Pons (tissue), 1 donor: ENCODE measurements around the gene C22orf39.
"Not testable (repeated sequence)": the region's sequence is repeated elsewhere in the genome, so short reads cannot be mapped to it uniquely, and the experiment has no call there.

ENCODE experiments used
- DNase-seq: peaks from one replicate; pipeline ENCODE4 v3.0.0-alpha.2; 2016; ENCODE audit warnings: low spot score

Gene C22orf39

DNA sequence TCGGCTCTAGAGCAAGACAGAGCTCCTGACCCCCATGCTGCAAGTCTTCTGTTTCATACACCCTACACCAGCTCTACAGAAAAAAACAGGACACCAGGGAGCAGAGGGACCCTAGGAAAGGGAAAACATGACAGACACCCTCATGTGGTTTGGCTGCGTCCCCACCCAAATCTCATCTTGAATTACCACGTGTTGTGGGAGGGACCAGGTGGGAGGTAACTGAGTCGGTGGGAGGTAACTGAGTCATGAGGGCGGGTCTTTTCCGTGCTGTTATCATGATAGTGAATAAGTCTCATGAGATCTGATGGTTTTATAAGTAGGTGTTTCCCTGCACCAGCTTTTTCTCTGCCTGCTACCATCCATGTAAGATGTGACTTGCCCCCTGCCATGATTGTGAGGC lies 6.6 kb upstream of the C22orf39 start:
- DNase-seq, result no peak

DNA sequence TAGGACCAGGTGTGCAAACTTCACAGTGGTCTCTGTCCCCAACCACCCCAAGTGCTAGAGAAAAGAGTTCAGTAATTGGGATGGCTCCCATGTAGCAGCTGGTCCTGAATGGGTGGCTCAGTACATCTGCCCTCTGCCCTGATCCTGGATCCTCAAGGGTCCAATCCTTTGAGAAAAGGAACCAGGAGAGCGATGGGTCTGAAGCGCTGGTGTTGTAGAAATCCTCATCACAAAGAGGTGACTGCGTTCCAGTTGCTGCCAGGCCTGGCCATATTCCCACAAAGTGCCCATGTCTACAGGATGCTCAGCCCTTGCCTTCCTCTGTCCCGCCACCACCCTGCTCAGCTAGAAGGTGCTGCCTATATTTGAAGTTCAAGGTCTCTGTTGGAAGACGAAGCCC lies 6.2 kb upstream of the C22orf39 start:
- no peak for DNase-seq

DNA sequence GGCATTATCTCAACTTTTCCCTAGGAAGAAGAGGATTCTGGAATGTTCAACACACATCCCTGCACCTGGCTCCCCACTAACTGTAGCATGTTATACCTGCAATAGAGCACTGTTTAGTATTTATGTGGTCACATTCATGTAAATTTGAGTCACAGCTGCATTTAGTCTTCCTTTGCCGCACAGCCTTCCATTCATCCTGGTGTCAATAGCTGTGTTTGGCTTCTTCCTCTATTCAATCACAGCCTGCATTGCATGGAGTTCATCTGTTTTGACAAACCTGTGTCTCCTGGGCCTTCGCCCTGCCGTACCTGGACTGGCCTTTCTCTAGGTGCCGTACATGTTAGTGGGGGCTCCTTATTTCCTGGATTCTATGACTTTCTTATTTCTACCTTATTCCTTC lies 4.1 kb upstream of the C22orf39 start:
- no peak for DNase-seq

DNA sequence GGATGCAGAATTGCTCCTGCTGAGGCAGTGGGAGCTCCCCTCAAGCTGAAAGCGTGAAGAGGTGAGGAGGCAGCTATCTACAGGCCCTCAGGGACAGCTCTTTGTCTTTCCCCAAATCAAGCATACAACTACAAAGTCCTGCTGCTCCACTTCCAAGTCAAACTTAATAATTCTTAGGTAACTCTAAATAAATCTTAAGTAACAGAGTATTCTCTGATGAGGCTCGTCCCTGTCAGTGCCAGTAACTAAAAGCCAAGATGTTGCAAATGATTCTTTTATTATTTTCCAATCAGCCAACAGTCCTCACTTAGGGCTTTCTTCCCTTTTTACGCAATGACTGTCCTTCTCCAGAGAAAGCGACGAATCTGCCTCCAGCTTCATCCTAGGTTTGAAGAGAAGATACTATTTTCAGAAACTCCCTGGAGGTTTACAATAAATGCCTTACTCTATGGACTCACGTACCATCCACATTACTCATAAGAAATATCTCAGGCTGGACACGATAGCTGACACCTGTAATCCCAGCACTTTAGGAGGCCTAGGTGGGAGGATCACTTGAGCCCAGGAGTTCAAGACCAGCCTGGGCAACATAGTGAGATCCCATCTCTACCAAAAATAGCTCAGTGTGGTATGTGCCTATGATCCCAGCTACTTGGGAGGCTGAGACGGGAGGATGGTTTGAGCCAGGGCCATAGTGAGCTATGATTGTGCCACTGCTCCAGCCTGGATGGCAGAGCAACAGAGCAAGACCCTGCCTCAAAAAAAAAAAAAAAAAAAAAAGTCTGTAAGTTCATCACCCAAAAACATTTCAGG lies 3.1 kb upstream of the C22orf39 start:
- DNase-seq, result no peak

DNA sequence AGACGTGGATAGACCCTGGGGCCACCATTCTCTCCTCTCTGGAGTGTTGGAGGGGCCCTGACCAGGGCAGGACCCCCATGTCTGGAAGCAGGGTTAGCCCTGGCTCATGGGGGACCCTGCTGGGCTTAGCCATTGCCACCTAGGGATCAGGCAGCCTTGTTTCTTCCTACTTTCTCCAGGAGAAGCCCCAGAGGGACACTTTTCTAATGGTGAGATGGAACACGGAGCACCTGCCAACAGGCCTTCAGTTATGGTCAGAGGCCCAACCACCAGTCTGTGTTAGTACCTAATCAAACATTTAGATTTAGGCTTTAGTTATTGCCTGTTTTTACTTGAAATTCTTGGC lies 1.9 kb upstream of the C22orf39 start:
- no peak for DNase-seq

DNA sequence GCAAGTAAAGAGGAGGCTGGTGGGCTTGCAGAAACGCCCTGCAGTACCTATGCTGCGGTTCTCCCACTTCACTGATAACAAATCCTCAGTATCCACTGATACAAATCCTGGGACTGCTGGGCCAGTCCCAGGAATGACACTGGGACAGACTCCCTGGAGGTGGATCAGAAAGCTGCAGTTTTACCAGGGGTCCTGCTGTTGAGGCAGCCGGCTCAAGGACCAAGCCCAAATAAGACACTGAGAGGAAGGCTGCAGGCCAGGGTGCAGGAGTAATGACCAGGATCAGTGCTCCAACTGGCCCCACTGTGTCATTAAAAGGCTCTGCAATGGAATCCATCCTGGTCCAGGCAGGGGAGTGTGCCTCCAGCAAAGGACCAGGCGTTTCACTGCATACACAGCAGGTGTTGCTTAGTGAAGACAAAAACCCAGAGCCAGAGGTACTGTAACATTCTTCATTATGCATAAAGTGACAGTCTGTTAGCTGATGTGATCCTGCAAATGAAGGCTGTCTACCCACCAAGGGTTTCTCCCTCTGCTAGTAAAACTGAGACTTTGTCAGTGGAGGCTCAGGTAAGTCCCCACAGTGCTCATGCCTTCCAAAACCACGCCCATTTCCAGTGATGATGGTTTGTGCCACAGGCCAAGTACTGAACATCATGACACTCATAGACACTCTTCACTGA lies 1.4 kb upstream of the C22orf39 start:
- DNase-seq, result no peak

DNA sequence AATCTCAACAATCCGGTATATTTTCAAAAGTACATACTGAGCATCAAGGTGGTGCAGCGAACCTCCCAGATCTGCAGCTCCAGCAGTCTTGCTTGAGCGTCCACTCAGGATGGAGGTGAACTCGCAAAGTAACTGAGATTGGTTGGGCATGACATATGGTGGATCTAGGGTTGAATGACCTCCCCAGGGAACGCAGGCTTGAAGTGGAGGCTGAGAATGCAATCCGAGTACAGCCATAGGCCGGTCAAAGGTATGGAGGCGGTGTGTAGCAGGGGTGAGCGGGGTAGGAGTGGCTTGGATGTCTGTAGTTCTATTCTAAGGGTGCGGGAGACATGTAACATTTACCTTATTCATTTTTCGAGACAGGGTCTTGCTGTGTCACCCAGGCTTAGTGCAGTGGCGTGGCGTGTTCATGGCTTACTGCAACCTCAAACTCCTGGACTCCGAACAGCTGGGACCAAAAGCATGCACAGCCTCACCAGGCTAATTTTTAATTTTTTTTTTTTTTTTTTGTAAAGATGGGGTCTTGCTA lies 631 bp upstream of the C22orf39 start:
- DNase-seq, result peak; percentile 34

DNA sequence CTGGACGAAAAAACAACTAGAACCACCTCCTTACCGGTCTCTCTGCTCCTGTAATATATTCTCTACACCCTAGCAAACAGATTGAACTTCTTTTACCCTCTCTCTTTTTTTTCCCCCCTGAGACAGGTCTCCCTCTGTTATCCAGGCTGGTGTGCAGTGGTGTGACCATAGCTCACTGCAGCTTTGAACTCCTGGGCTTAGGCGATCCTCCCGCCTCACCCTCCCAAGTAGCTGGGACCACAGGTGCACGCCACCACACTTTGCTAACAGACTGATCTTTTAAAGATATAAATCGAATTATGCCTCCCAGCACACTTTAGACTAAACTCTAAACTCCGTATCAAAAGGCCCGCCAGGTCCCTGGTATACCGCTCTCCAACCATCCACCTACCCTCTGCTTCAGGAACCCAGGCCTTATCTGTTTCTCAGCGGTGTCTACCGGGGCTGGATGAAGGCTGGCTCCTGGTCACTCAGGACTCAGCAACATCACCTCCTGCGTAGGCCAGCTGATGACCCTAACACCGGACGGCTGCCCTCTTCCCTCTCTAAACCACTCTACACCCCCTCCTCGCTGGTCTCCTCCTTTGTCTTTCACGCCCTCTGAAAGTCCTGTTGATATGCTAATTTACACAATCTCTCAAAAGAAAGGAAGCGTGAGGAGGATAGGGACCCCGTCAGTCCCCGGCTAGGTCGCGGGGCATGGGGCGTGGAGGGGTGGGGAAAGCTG lies 745 bp downstream of the C22orf39 start:
- no peak for DNase-seq

DNA sequence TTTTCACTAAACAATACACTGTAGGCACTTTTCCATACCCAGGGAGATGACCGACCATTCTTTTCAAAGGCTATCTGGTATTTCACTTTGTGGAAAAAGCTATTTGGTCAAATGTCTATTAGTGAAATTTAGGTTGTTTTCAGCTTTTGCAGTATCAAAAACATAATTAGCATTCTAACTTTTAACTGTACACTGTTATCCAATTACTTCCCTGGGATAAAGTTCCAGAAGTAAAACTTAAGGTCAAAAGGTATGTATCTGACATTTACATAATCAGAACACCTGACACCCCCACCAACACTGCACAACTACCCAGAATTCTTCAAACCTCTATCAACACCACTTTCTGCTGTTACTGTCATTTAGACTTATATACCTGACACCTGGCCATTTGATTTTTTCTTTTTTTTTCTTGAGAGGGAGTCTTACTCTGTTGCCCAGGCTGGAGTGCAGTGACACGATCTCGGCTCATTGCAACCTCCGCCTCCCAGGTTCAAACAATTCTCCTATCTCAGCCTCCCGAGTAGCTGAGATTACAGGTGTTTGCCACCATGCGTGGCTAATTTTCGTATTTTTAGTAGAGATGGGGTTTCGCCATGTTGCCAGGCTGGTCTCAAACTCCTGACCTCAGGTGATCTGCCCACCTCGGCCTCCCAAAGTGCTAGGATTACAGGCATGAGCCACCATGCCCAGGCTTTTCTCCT lies 2.1 kb downstream of the C22orf39 start:
- DNase-seq, result not testable (repeated sequence)

DNA sequence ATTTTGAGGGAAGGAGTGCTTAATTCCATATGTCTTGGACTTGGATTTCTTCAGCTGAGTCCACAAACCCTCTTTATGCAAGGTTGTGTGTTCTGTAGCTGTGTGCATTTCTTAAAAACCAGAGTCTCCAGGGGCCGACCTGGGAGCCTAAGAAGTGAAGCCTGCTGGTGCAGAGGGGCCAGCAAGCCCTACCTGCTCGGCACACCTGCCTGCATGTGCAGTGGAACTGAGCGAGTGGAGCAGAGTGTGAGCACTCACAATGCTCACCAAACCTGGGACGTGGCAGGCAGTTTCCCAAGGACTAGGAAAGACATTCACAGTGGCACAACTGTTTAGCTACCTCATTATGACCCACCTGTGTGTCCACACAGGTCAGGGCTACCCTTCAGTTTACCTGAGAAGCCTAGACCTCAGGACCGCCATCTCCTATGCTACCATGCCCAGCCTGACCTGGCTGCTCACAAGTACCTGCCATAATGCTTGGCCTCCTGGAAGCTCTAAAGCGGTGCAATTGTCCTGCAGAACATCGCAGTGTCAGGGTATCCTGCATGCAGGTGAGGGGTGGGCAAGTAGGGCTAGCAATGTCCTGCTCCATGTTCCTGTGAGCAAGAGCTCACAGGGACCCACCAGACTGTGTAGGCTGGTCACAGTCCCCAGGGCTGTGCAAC lies 3.8 kb downstream of the C22orf39 start:
- no peak for DNase-seq

DNA sequence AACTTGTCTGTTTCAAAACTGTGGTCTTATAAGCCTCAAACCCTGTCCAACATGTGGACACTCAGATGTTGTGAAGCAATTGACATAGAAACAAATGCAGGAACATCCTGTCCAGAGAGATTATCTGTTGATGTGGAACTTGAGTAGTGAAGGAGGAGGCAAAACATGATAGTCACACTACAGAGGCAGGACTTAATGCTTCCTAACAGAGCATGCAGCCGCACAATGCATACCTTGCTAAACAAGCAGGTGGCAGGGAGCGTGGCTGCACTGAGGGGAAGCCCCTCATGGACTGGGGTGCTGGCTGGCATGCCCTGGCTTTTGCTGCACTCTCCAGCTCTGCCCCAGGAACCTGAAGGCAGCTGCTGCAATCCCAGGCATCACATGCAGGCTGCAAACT lies 5.3 kb downstream of the C22orf39 start:
- DNase-seq, result no peak

DNA sequence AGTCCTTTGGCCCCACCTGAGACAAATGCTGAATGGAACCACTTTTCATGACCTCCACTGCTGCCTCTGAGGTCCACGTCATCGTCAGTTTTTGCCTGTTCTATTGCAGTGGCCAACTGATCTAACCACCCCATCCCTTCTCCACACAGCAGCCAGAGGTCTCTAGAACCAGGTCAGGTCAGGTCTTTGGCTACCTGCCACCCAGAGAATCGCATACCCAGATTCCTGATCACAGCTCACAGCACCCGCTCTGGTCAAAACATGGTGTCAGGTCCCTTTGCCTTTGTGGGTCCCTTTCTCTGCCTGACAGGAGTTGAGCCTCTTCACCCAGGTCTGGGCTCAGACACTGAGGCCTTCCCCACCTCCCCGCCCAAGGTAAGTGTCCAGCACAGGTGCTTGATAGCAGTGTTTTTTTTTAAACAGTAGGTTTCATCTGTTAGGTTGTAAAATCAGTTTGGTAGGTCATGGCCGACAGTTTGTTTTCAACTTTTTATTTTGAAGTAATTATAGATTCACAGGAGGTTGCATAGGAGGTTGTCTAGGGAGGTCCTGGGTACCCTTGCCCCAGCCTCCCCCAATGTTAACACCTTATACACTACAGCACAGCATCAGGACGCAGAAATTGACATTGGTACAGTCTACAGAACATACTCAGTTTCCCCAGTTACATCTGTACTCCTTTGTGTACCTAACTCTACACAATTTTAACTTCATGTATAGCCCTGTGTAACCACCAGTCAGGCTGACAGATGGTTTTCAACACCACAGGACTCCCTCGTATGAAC lies 6.9 kb downstream of the C22orf39 start:
- DNase-seq, result no peak

DNA sequence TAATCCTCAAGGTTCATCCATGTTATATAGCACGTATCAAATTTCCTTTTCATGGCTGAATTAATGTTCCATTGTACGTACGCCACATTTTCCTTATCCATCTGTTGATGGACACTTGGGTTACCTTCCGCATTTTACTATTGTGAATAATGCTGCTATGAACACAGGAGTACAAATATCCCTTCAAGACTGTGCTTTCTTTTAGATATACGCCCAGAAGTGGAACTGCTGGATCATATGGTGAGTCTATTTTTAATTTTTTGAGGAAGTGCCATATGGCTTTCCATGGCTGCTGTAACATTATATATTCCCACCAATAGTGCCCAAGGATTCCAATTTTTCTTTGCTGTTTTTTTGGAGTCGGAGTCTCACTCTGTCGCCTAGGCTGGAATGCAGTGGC lies 9.2 kb downstream of the C22orf39 start:
- DNase-seq, result no peak

DNA sequence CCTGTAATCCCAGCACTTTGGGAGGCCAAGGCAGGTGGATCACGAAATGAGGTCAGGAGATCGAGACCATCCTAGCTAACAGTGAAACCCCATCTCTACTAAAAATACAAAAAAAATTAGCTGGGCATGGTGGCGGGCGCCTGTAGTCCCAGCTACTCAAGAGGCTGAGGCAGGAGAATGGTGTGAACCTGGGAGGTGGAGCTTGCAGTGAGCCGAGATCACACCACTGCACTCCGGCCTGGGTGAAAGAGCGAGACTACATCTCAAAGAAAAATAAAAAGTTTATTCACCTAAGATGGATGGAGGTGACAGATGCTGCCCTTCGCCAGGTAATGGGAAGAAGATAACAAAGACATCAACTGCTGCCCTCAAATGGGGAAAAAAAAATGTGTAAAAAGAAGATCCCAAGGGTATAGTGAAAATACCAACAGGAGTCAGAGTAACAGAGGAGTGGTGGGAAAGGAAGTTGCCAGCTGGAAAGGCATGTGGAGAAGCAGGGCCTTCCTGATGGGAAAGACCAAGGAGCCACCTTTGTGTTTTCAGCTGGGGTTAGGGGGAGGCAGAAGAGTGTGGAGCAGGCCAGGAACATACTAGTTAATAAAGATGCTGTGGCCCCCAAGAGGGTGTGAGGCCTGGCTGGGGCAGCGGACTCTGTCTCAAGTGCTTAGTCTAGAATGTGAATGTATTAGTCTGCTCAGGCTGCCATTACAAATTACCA lies 10.9 kb downstream of the C22orf39 start:
- not testable (repeated sequence) for DNase-seq

DNA sequence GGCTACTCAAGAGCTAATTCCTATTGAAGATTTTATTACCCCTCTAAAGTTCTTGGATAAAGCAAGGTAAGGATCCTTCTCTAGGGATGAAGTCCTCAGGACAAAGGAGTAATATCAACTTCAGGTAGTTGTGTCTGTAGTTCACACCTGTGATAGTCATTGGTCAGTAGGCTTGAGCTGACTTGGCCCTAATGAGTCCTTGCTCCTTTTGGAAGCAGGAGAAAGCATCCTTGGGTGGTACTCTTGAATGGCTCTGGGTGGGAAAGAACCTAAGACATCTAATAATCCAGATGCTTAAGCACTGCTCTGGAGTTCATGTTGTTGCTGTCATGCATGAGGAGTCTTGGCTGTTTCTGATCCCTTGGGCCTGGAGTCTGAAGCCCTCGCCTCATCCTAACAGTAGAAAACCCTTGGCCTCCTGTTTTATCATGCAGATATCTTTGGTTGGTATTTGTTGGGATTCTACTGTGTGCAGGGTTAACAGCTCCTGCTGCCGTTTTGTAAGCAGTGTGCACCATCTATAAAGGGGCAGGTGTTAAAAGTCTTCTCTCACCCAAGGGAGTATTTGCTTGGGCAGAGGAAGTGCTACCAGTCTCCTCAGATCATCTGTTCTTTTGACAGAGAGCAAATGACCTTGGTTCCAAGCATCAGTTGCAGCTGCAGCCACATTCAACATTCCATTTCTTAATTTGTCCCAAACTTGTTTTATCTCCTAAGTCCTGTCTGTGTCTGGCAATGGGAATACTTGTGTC lies 12.5 kb downstream of the C22orf39 start:
- DNase-seq, result no peak

DNA sequence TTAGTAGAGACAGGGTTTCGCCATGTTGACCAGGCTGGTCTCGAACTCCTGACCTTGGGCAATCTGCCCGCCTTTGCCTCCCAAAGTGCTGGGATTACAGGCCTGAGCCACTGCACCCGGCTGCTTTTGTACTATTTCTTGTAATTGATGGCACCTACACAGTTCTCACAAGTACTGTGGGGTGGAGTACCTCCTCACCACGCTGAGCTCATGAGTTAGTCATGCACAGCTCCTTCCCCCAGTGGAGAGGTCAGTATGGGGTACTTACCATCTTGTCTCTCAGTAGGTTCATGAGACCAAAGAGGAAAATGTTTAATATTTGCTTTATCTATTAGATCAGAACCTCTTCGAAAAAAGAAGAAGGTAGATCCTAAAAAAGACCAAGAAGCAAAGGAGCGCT lies 13.1 kb downstream of the C22orf39 start:
- no peak for DNase-seq

DNA sequence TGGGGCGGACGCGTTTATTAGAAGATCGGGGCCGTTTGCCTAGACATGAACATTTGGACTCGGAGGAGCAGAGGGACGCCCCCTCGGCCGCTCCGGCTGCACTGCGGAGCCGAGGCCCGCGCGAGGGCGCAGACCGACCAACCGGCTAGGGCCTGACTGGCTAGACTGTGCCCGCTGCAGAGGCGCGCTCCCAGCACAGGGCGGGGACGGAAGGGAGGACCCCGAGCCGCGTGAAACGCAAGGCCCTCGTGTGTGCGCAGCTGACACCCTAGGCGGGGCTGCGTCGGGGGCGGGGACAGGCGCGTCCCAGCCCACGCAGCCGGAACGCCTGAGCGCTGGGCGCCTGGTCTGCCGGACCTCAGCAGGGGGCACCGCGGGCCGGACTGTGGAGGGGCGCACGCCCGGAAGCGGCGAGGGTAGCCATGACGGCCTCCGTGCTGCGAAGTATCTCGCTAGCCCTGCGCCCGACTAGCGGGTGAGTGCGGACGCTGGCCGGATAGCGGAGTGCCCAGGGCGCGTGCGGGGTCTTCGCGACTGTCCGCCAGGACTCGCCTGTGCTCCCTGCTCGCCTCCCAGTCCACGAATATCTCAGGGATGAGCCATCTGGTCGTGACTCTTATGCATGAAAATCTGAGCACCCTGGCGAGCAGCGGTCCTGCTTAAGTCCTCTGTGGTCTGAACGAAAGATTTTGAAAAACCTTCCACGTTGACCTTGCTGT lies 15.2 kb downstream of the C22orf39 start, which contains the start of gene MRPL40:
MRPL40 (plus strand) TSS at position 413 of the 719 bp plus-strand sequence; CDS start at position 423, 10 bp downstream.
- DNase-seq, result peak; percentile 93

DNA sequence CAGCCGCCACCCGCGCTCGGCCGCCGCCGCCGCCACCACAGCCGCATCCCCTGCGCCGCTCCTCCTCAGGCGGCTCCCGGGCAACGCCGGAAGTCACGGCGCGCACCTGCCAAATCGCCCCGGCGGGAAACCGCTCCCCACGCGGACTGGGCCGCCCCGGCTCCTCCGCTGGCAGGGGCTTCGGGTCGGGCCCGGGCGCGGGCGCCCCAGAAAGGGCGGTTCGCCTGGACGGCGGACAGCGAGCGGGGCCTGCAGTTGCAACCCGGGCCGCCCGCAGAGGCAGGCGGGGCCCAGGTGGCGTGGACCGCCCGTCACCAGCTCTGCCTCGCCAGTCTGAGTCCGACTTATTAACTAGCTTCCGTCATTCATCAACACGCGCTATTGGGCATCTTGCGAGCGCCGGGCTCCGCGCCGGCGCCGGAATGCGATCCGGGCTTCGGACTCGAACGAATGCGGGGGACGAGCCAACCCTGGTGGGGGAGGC lies 15.8 kb downstream of the C22orf39 start, which contains the start of gene HIRA:
HIRA (minus strand) TSS at position 85 of the 484 bp plus-strand sequence. CDS start 257 bp downstream, outside the sequence.
- DNase-seq, result peak; percentile 76
